SK-N-SH treated with all-trans-retinoic acid at 6 μM for 48 hours (cell line): ENCODE data around the gene AGPAT4.

Source experiments
- ATAC-seq: fragments of 200-7000 bp; cut with Tn5 transposase; 3 replicates; pipeline ENCODE4 v1.9.1; 2020; ENCODE audit warnings: mild to moderate bottlenecking, moderate library complexity
- ARNTL ChIP-seq: fragments of 450-650 bp; formaldehyde crosslinking; IDR thresholded peaks from 2 replicates; pipeline ENCODE4 v1.5.0; 2020; ENCODE audit warnings: low read depth, mild to moderate bottlenecking, moderate library complexity, borderline replicate concordance
- BACH2 ChIP-seq: fragments of 250-450 bp; sonication (Bioruptor Pico); IDR thresholded peaks from 2 replicates; pipeline ENCODE4 v1.9.0; 2021; ENCODE audit warnings: mild to moderate bottlenecking, borderline replicate concordance
- CSDC2 ChIP-seq: fragments of 250-450 bp; sonication (Bioruptor Pico); IDR thresholded peaks from 2 replicates; pipeline ENCODE4 v1.5.0; 2020; ENCODE audit warnings: mild to moderate bottlenecking, moderate library complexity
- CSRNP3 ChIP-seq: fragments of 250-450 bp; sonication (Bioruptor Pico); IDR thresholded peaks from 2 replicates; pipeline ENCODE4 v1.5.1; 2021; ENCODE audit warnings: mild to moderate bottlenecking, moderate library complexity
- ESRRG ChIP-seq: fragments of 250-450 bp; sonication (Bioruptor Pico); IDR thresholded peaks from 2 replicates; pipeline ENCODE4 v1.6.1; 2021; ENCODE audit warnings: mild to moderate bottlenecking
- GLIS3 ChIP-seq: fragments of 250-450 bp; sonication (Bioruptor Pico); IDR thresholded peaks from 2 replicates; pipeline ENCODE4 v1.5.0; 2020; ENCODE audit warnings: mild to moderate bottlenecking, moderate library complexity
- ISL1 ChIP-seq: fragments of 250-450 bp; sonication (Bioruptor Pico); IDR thresholded peaks from 2 replicates; pipeline ENCODE4 v2.1.2; 2022; ENCODE audit warnings: mild to moderate bottlenecking, moderate library complexity
- OSR1 ChIP-seq: fragments of 250-450 bp; sonication (Bioruptor Pico); IDR thresholded peaks from 2 replicates; pipeline ENCODE4 v1.8.0; 2022; ENCODE audit warnings: moderate library complexity, mild to moderate bottlenecking, inconsistent platforms
- POU6F1 ChIP-seq: fragments of 250-450 bp; sonication (Bioruptor Pico); IDR thresholded peaks from 2 replicates; pipeline ENCODE4 v1.8.0; 2021; ENCODE audit warnings: low read depth, mild to moderate bottlenecking, moderate library complexity, borderline replicate concordance
- PPARA ChIP-seq: fragments of 250-450 bp; sonication (Bioruptor Pico); IDR thresholded peaks from 2 replicates; pipeline ENCODE4 v1.5.0; 2020; ENCODE audit warnings: mild to moderate bottlenecking, borderline replicate concordance
- SNAI2 ChIP-seq: fragments of 250-450 bp; sonication (Bioruptor Pico); IDR thresholded peaks from 2 replicates; pipeline ENCODE4 v1.5.0; 2020; ENCODE audit warnings: mild to moderate bottlenecking, moderate library complexity
- TOX ChIP-seq: fragments of 250-450 bp; sonication (Bioruptor Pico); IDR thresholded peaks from 2 replicates; pipeline ENCODE4 v1.8.0; 2021; ENCODE audit warnings: mild to moderate bottlenecking, moderate library complexity, borderline replicate concordance
- ZC3H10 ChIP-seq: fragments of 250-450 bp; sonication (Bioruptor Pico); IDR thresholded peaks from 2 replicates; pipeline ENCODE4 v1.5.1; 2021; ENCODE audit warnings: mild to moderate bottlenecking, moderate library complexity
- ZFP3 ChIP-seq: fragments of 250-450 bp; sonication (Bioruptor Pico); IDR thresholded peaks from 2 replicates; pipeline ENCODE4 v1.5.0; 2020; ENCODE audit warnings: mild to moderate bottlenecking, moderate library complexity
- ZNF565 ChIP-seq: fragments of 450-650 bp; formaldehyde crosslinking; conservative IDR thresholded peaks from 2 replicates; pipeline ENCODE4 v1.5.0; 2020; ENCODE audit warnings: low read depth, mild to moderate bottlenecking, moderate library complexity
- ZNF70 ChIP-seq: fragments of 450-650 bp; formaldehyde crosslinking; IDR thresholded peaks from 2 replicates; pipeline ENCODE4 v1.5.0; 2020; ENCODE audit warnings: mild to moderate bottlenecking, moderate library complexity
- ZNF8 ChIP-seq: fragments of 450-650 bp; formaldehyde crosslinking; IDR thresholded peaks from 2 replicates; pipeline ENCODE4 v1.5.0; 2020; ENCODE audit warnings: mild to moderate bottlenecking, moderate library complexity
- TF ChIP-seq, protein P1 (sequence below): fragments of 250-450 bp; sonication (Bioruptor Pico); IDR thresholded peaks from 2 replicates; pipeline ENCODE4 v1.8.0; 2020; ENCODE audit warnings: mild to moderate bottlenecking, moderate library complexity, borderline replicate concordance
- TF ChIP-seq, protein P2 (sequence below): fragments of 250-450 bp; sonication (Bioruptor Pico); IDR thresholded peaks from 2 replicates; pipeline ENCODE4 v1.5.0; 2020; ENCODE audit warnings: mild to moderate bottlenecking, moderate library complexity
- TF ChIP-seq, protein P3 (sequence below): fragments of 250-450 bp; sonication (Bioruptor Pico); IDR thresholded peaks from 2 replicates; pipeline ENCODE4 v1.5.1; 2020; ENCODE audit warnings: low read depth, mild to moderate bottlenecking, moderate library complexity

The AGPAT4 gene

DNA sequence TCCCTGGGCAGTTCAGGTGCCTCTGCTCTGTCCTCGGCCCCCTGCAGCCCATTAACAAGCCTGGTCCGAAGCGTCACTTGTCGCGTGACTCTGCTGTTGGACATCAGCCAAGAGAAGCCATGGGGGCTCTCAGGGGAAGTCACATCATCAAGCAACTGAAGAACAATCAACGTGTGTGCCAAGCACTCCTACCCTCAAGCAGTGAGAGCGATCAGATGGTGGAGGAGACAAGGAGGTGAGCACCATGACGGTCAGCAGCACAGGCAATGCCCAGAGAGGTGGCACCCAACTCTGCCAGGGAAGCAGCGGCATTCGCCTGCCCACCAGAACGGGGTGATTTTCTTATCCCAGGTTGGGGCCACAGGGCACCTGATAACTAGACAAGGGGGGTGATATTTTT, 132.7 kb downstream of the AGPAT4 start:
- no peak for ATAC-seq
- TF ChIP-seq TOX (CRISPR knock-in tag), result no peak
- TF ChIP-seq, all 23 proteins: peak for 0

DNA sequence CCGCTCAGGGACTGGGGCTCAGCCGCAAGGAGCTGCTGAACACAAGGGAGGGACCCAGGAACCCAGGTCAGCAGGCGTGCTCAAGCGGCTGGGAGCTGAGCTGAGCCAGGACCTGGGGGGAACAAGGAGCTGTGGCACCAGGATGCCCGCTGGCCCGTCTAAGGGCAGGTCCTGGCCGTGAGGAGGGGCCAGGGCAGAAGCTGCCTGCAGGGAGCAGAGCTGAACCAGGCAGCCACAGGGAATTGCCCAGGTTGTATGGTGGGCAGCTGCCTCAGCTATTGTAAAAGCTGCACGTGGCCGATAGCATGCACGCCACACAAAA, 133.3 kb downstream of the AGPAT4 start:
- TF ChIP-seq ZC3H10 (CRISPR knock-in tag) (no peak), CSDC2 (CRISPR knock-in tag) (no peak), ARNTL (CRISPR knock-in tag) (no peak), ZNF8 (CRISPR knock-in tag) (no peak), TOX (CRISPR knock-in tag) (no peak), CSRNP3 (no peak), BACH2 (CRISPR knock-in tag) (no peak)
- TF ChIP-seq, protein P1, sequence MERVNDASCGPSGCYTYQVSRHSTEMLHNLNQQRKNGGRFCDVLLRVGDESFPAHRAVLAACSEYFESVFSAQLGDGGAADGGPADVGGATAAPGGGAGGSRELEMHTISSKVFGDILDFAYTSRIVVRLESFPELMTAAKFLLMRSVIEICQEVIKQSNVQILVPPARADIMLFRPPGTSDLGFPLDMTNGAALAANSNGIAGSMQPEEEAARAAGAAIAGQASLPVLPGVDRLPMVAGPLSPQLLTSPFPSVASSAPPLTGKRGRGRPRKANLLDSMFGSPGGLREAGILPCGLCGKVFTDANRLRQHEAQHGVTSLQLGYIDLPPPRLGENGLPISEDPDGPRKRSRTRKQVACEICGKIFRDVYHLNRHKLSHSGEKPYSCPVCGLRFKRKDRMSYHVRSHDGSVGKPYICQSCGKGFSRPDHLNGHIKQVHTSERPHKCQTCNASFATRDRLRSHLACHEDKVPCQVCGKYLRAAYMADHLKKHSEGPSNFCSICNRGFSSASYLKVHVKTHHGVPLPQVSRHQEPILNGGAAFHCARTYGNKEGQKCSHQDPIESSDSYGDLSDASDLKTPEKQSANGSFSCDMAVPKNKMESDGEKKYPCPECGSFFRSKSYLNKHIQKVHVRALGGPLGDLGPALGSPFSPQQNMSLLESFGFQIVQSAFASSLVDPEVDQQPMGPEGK (CRISPR knock-in tag), result no peak
- ATAC-seq, result no peak

GRCh38 chr6:161139766-161140553, 133.9 kb downstream of the AGPAT4 start:
- ATAC-seq, result no peak
- TF ChIP-seq ISL1 (CRISPR knock-in tag) (no peak), ZNF565 (CRISPR knock-in tag) (no peak), GLIS3 (CRISPR knock-in tag) (no peak), BACH2 (CRISPR knock-in tag) (no peak), ESRRG (no peak), SNAI2 (CRISPR knock-in tag) (no peak), ARNTL (CRISPR knock-in tag) (no peak), PPARA (CRISPR knock-in tag) (no peak), ZFP3 (CRISPR knock-in tag) (no peak), POU6F1 (CRISPR knock-in tag) (no peak), CSRNP3 (no peak), ZNF70 (CRISPR knock-in tag) (no peak), OSR1 (no peak)
- TF ChIP-seq, protein P2, sequence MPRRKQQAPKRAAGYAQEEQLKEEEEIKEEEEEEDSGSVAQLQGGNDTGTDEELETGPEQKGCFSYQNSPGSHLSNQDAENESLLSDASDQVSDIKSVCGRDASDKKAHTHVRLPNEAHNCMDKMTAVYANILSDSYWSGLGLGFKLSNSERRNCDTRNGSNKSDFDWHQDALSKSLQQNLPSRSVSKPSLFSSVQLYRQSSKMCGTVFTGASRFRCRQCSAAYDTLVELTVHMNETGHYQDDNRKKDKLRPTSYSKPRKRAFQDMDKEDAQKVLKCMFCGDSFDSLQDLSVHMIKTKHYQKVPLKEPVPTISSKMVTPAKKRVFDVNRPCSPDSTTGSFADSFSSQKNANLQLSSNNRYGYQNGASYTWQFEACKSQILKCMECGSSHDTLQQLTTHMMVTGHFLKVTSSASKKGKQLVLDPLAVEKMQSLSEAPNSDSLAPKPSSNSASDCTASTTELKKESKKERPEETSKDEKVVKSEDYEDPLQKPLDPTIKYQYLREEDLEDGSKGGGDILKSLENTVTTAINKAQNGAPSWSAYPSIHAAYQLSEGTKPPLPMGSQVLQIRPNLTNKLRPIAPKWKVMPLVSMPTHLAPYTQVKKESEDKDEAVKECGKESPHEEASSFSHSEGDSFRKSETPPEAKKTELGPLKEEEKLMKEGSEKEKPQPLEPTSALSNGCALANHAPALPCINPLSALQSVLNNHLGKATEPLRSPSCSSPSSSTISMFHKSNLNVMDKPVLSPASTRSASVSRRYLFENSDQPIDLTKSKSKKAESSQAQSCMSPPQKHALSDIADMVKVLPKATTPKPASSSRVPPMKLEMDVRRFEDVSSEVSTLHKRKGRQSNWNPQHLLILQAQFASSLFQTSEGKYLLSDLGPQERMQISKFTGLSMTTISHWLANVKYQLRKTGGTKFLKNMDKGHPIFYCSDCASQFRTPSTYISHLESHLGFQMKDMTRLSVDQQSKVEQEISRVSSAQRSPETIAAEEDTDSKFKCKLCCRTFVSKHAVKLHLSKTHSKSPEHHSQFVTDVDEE (CRISPR knock-in tag), result no peak
- TF ChIP-seq, protein P1 (CRISPR knock-in tag), result no peak
- TF ChIP-seq, protein P3, sequence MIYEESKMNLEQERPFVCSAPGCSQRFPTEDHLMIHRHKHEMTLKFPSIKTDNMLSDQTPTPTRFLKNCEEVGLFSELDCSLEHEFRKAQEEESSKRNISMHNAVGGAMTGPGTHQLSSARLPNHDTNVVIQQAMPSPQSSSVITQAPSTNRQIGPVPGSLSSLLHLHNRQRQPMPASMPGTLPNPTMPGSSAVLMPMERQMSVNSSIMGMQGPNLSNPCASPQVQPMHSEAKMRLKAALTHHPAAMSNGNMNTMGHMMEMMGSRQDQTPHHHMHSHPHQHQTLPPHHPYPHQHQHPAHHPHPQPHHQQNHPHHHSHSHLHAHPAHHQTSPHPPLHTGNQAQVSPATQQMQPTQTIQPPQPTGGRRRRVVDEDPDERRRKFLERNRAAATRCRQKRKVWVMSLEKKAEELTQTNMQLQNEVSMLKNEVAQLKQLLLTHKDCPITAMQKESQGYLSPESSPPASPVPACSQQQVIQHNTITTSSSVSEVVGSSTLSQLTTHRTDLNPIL, result no peak
